Naive B cell (primary cell): ENCODE data around the gene TFCP2L1. TPM values are rescaled to one million over a fixed set of nuclear protein-coding genes. Genes with fewer than 3 reads are reported as not detected.

ENCODE experiments used
- ATAC-seq, 2 donors: fragments of 150-1000 bp; cut with Tn5 transposase; 2 replicates each; pipeline ENCODE4 v1.10.0; 2021; ENCODE audit warnings: low read depth in 2 of 2, mild to moderate bottlenecking in 2 of 2, moderate library complexity in 2 of 2
- DNase-seq: peaks from one replicate; pipeline ENCODE4 v3.0.0; 2022
- H3K27ac Mint-ChIP-seq, 6 donors: one replicate each; pipeline ENCODE4 v1.8.0; 2020 to 2022; ENCODE audit warnings: mild to moderate bottlenecking in 6 of 6, mixed read lengths in 6 of 6, moderate library complexity in 5 of 6, inconsistent platforms in 2 of 6
- H3K27me3 Mint-ChIP-seq, 3 donors: one replicate each; pipeline ENCODE4 v1.8.0; 2021 to 2022; ENCODE audit warnings: mixed read lengths in 3 of 3, mild to moderate bottlenecking in 1 of 3
- H3K36me3 Mint-ChIP-seq, 2 donors: one replicate each; pipeline ENCODE4 v1.8.0; 2020 to 2022; ENCODE audit warnings: mixed read lengths in 2 of 2, inconsistent platforms in 1 of 2, mild to moderate bottlenecking in 1 of 2
- H3K4me1 Mint-ChIP-seq, 3 donors: one replicate each; pipeline ENCODE4 v1.8.0; 2020 to 2022; ENCODE audit warnings: mixed read lengths in 3 of 3, inconsistent platforms in 1 of 3, mild to moderate bottlenecking in 1 of 3, moderate library complexity in 1 of 3
- H3K4me3 Mint-ChIP-seq, 8 donors: one replicate each; pipeline ENCODE4 v1.8.0; 2020 to 2022; ENCODE audit warnings: mild to moderate bottlenecking in 8 of 8, mixed read lengths in 8 of 8, moderate library complexity in 8 of 8, inconsistent platforms in 2 of 8
- H3K9me3 Mint-ChIP-seq, 7 donors: one replicate each; pipeline ENCODE4 v1.8.0; 2020 to 2022; ENCODE audit warnings: mixed read lengths in 7 of 7, mild to moderate bottlenecking in 5 of 7, inconsistent platforms in 2 of 7, moderate library complexity in 1 of 7
- polyA plus RNA-seq, 6 donors: library from polyadenylated mRNA; unstranded; fragments of 300-500 nt; fragmentation: Illumina TruSeq; gene quantifications; one replicate each; pipeline ENCODE4 v1.2.3, GENCODE V29; 2021; ENCODE audit warnings: low read depth in 6 of 6

The TFCP2L1 gene
- polyA plus RNA-seq, 6 donors from 2014 or later = not detected

DNA sequence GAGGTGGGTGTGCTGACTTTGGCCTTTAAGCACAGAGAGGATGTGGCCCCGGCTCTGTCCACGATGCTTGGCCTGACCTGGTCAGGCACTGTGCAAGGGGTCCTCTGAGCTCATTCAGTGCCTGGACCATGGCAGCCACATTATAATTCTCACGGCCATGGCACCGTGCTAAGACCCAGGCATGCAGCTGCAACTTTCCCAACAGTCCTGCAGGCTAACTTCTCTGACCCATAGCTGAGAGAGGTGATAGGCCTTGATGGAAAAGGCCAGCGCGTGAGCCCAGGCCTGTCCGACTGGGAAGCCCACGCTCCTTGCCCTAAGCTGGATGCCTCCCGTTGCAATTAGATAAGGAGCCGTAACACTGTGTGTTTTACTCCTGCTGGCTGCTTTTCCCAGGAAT, 99.9 kb downstream of the TFCP2L1 start:
- DNase-seq (no peak), ATAC-seq (no peak)
- Mint-ChIP-seq H3K4me3 (no peak overlapping the region), H3K27me3 (peaks cover 0 to 7% (median 0%) of the 10 kb centered on the region in 3 donors), H3K36me3 (no peaks in the 10 kb centered on the region), H3K27ac (no peak overlapping the region), H3K4me1 (no peaks in the 10 kb centered on the region), H3K9me3 (peaks cover 0 to 3% (median 0%) of the 10 kb centered on the region in 7 donors)

DNA sequence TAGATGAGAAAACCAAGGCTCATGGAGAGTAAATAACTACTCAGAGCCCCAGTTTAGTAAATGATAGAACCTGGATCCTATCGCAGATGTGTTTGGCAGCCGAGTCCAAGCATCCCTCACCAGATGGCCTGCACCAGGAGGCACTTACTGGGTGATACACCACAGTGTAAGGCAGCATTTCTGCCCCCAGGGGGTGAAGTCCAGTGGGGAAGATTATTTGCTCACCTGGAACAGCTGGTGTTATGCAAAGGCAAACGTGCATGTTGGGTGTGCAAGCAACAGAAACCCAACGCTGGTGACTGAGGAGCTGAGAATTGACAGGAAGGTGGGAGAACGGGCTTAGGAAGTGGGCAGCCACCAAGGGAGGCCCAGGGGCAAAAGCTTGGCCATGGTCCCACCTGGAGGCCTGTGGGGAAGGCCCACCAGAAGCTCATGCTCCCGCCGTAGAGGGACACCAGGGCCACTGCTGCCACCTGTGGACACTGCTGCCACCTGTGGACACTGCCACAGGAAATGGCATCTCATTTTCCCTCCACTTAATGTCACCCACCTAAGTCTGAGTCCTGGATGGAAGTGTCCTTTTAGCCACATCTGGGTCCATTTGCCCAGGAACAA, 100.6 kb downstream of the TFCP2L1 start:
- Mint-ChIP-seq H3K27ac (no peak overlapping the region), H3K27me3 (peaks cover 0 to 8% (median 0%) of the 10 kb centered on the region in 3 donors), H3K9me3 (peaks cover 0 to 3% (median 0%) of the 10 kb centered on the region in 7 donors), H3K36me3 (no peaks in the 10 kb centered on the region), H3K4me1 (no peaks in the 10 kb centered on the region), H3K4me3 (no peak overlapping the region)
- no peak for DNase-seq
- ATAC-seq = no peak

DNA sequence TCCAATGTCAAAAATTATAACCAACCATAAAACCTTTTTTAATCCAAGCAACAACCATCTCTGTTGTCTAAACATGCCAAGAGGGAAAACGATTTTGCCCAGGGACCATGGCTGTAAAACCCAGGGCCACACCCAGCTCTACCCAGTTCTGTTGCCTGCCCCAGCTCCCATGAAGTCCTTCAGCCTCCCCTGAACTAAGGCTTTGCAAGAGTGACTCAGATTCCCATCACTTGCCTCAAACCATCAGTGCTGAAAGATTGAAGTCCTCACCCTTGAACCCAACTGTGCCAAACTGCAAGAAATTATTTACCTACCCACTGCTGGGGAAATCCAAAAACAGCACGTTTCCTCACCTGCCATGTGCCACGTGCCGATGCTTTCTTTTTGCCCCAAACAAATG, 102.5 kb downstream of the TFCP2L1 start:
- Mint-ChIP-seq H3K27ac (no peak overlapping the region), H3K27me3 (peaks cover 0 to 6% (median 2%) of the 10 kb centered on the region in 3 donors), H3K36me3 (no peaks in the 10 kb centered on the region), H3K9me3 (peaks cover 0 to 1% (median 0%) of the 10 kb centered on the region in 7 donors), H3K4me1 (no peaks in the 10 kb centered on the region), H3K4me3 (no peak overlapping the region)
- no peak for ATAC-seq
- no peak for DNase-seq

- H3K27ac Mint-ChIP-seq = no peak overlapping the region
- DNase-seq = no peak
- no peaks in the 10 kb centered on the region for H3K4me1 Mint-ChIP-seq
- H3K36me3 Mint-ChIP-seq = no peaks in the 10 kb centered on the region
- H3K27me3 Mint-ChIP-seq = peaks cover 9 to 16% (median 10%) of the 10 kb centered on the region in 3 donors
- no peak overlapping the region for H3K4me3 Mint-ChIP-seq
- peaks cover 0 to 1% (median 0%) of the 10 kb centered on the region in 7 donors for H3K9me3 Mint-ChIP-seq
- ATAC-seq = no peak
These were observed 105.5 kb downstream of the TFCP2L1 start for GRCh38 chr2:121179467-121179866.

- no peak for ATAC-seq
- H3K4me1 Mint-ChIP-seq = no peaks in the 10 kb centered on the region
- DNase-seq = no peak
- no peak overlapping the region for H3K27ac Mint-ChIP-seq
- no peaks in the 10 kb centered on the region for H3K36me3 Mint-ChIP-seq
- peaks cover 0 to 2% (median 0%) of the 10 kb centered on the region in 7 donors for H3K9me3 Mint-ChIP-seq
- H3K27me3 Mint-ChIP-seq = peaks cover 9 to 16% (median 13%) of the 10 kb centered on the region in 3 donors
- no peak overlapping the region for H3K4me3 Mint-ChIP-seq
These were observed 106.3 kb downstream of the TFCP2L1 start for GRCh38 chr2:121178730-121179129.

GRCh38 chr2:121177896-121178295, 107.1 kb downstream of the TFCP2L1 start:
- peaks cover 9 to 22% (median 16%) of the 10 kb centered on the region in 3 donors for H3K27me3 Mint-ChIP-seq
- no peak overlapping the region for H3K4me3 Mint-ChIP-seq
- ATAC-seq (no peak), DNase-seq (no peak)
- peaks cover 0 to 4% (median 0%) of the 10 kb centered on the region in 7 donors for H3K9me3 Mint-ChIP-seq
- no peak overlapping the region for H3K27ac Mint-ChIP-seq
- no peaks in the 10 kb centered on the region for H3K4me1 Mint-ChIP-seq
- no peaks in the 10 kb centered on the region for H3K36me3 Mint-ChIP-seq

DNA sequence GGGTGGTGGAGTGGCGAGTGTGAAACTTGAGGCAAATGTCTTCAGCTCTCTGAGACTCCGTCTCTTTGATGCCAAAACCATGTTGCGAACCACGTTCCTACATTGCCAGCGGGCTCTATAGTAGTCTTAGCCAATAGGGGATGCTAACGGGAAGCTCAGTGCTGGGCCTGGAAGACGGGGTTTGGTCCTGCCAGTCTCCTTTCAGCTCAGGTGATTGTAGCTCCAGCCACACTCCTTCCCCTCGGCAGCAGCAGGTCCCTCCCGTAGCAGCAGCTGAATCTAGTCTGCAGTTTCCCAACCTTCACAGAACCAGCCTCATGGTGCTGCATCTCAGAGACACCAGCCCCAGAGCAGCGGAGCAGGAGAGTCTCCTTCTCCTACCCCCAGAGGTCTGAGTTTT, 109.7 kb downstream of the TFCP2L1 start:
- H3K4me1 Mint-ChIP-seq = no peaks in the 10 kb centered on the region
- ATAC-seq = no peak
- peaks cover 9 to 35% (median 34%) of the 10 kb centered on the region in 3 donors for H3K27me3 Mint-ChIP-seq
- H3K36me3 Mint-ChIP-seq = peaks cover 0 to 7% of the 10 kb centered on the region in 2 donors
- no peak overlapping the region for H3K4me3 Mint-ChIP-seq
- DNase-seq = no peak
- peak overlapping the region in 1 of 6 donors; percentile 20 for H3K27ac Mint-ChIP-seq
- H3K9me3 Mint-ChIP-seq = peaks cover 2 to 26% (median 9%) of the 10 kb centered on the region in 7 donors

GRCh38 chr2:121173806-121174205, 111.2 kb downstream of the TFCP2L1 start:
- H3K27me3 Mint-ChIP-seq = peaks cover 9 to 34% (median 31%) of the 10 kb centered on the region in 3 donors
- no peak overlapping the region for H3K27ac Mint-ChIP-seq
- no peak overlapping the region for H3K4me3 Mint-ChIP-seq

DNA sequence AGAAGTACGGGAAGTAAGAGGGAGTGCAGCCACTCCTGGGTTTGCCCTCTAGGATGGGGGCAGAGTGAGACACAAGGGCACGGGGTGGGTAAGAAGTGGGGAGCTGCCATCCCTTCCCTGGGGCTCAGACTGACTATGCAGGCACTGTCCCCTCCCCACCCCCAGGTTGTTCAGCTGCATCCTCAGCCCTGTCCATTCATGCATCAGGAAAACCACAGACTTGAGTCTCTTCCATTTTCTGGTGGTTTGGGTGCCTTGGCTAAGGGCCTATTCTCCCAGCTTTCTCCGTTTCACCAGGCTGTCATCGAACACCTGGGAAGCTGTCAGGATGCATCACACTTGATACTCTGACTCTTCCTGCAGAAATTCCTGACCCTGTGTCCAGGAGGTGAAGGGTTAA, 111.9 kb downstream of the TFCP2L1 start:
- ATAC-seq = no peak

More at GRCh38 chr2:121173806-121174205, 111.2 kb downstream of the TFCP2L1 start:
- Mint-ChIP-seq H3K9me3 (peaks cover 6 to 30% (median 9%) of the 10 kb centered on the region in 7 donors), H3K36me3 (peaks cover 0 to 7% of the 10 kb centered on the region in 2 donors), H3K4me1 (no peaks in the 10 kb centered on the region)
- ATAC-seq (no peak), DNase-seq (no peak)

DNA sequence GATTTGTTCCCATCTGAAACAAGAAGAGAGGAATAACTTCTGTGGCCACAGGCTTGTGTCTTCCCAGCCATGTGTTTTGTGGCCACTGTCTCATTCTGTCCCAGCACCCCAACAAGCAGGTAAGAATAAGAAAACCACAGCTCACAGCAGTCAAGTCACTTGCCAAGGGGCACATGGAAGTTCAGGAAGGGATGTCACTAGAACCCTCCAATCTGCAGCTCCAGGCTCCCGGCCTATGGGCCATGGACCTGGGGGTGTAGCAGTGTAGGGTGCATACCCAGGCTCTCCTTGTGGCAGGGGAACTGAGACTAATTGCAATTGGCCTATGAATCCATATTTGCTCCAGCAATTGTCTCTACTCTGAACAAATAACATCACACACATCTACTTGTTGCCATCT, 112.5 kb downstream of the TFCP2L1 start:
- Mint-ChIP-seq H3K36me3 (peaks cover 0 to 7% of the 10 kb centered on the region in 2 donors), H3K27ac (no peak overlapping the region), H3K4me3 (no peak overlapping the region), H3K9me3 (peaks cover 4 to 30% (median 11%) of the 10 kb centered on the region in 7 donors), H3K27me3 (peaks cover 9 to 34% (median 31%) of the 10 kb centered on the region in 3 donors), H3K4me1 (no peaks in the 10 kb centered on the region)
- DNase-seq = no peak
- no peak for ATAC-seq

More for the DNA sequence above, 111.9 kb downstream of the TFCP2L1 start:
- no peak overlapping the region for H3K27ac Mint-ChIP-seq
- H3K27me3 Mint-ChIP-seq = peaks cover 11 to 34% (median 31%) of the 10 kb centered on the region in 3 donors
- no peaks in the 10 kb centered on the region for H3K4me1 Mint-ChIP-seq
- H3K4me3 Mint-ChIP-seq = no peak overlapping the region
- peaks cover 0 to 7% of the 10 kb centered on the region in 2 donors for H3K36me3 Mint-ChIP-seq
- no peak for DNase-seq
- peaks cover 4 to 30% (median 9%) of the 10 kb centered on the region in 7 donors for H3K9me3 Mint-ChIP-seq

DNA sequence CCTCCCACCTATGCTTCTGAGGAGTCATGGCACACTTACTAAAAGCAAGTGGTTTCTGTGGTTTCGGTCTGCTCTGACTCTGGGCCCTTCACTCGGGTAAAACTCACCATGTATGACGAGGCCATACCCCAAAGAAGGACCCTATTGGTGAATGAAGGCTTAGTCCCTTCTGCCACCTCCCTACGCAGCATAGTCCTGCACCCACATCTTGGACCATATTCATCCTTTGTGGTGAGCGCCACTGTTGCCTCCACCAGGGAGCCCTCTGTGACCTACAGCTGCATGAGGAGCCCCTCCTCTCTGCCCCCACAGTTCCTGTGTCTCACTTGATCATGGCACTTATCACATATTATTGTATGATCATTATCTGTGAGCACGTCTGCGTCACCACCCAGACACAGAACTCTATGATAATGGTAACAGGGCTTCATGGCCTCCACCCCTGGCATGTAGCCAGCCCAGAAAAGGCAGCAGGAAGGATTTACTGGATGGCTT, 113.3 kb downstream of the TFCP2L1 start:
- H3K9me3 Mint-ChIP-seq = peaks cover 4 to 30% (median 13%) of the 10 kb centered on the region in 7 donors
- no peaks in the 10 kb centered on the region for H3K4me1 Mint-ChIP-seq
- peaks cover 7 to 34% (median 31%) of the 10 kb centered on the region in 3 donors for H3K27me3 Mint-ChIP-seq
- peaks cover 0 to 7% of the 10 kb centered on the region in 2 donors for H3K36me3 Mint-ChIP-seq
- H3K27ac Mint-ChIP-seq = no peak overlapping the region
- no peak for ATAC-seq
- H3K4me3 Mint-ChIP-seq = no peak overlapping the region
- no peak for DNase-seq

GRCh38 chr2:121170577-121170976, 114.4 kb downstream of the TFCP2L1 start:
- H3K27me3 Mint-ChIP-seq = peaks cover 3 to 25% (median 21%) of the 10 kb centered on the region in 3 donors
- H3K4me1 Mint-ChIP-seq = no peaks in the 10 kb centered on the region
- H3K4me3 Mint-ChIP-seq = no peak overlapping the region
- H3K9me3 Mint-ChIP-seq = peaks cover 4 to 30% (median 13%) of the 10 kb centered on the region in 7 donors
- H3K27ac Mint-ChIP-seq = no peak overlapping the region
- DNase-seq (no peak), ATAC-seq (no peak)
- peaks cover 0 to 7% of the 10 kb centered on the region in 2 donors for H3K36me3 Mint-ChIP-seq

DNA sequence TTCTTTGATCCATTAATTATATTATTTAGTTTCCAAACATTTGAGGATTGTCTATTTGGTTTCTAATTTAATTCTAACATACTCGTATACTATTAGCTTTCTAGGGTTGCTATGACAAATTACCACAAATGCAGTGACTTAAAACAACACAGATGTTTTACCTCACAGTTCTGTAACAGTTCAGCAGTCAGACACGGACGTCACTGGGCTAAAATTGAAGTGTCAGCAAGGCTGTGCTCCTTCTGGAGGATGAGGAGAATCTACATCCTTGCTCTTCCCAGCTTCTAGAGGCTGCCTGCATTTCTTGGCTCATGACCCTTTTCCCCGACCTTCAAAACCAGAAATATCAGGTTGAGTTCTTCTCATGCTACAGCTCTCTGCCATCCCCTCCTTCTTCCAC, 117.6 kb downstream of the TFCP2L1 start:
- DNase-seq (no peak), ATAC-seq (no peak)
- peak overlapping the region in 1 of 6 donors; percentile 39 for H3K27ac Mint-ChIP-seq
- H3K36me3 Mint-ChIP-seq = peaks cover 0 to 11% of the 10 kb centered on the region in 2 donors
- peaks cover 4 to 40% (median 18%) of the 10 kb centered on the region in 7 donors for H3K9me3 Mint-ChIP-seq
- H3K4me1 Mint-ChIP-seq = no peaks in the 10 kb centered on the region
- peaks cover 3 to 21% (median 10%) of the 10 kb centered on the region in 3 donors for H3K27me3 Mint-ChIP-seq
- H3K4me3 Mint-ChIP-seq = no peak overlapping the region
